Liver (tissue), 3 donors: ENCODE data around the gene MRPL52.

ENCODE experiments used
- CTCF ChIP-seq: fragments of 150-350 bp; IDR thresholded peaks from 2 replicates; pipeline ENCODE4 v1.5.1; 2017; ENCODE audit warnings: improper control_type of control experiment, low read depth, low read length; ENCODE audit not compliant: missing input control
- EGR1 ChIP-seq, 2 donors: IDR thresholded peaks; 2 replicates each; pipeline ENCODE4 v1.6.1; 2016 to 2018; ENCODE audit warnings: antibody characterized with exemption in 2 of 2, low read depth in 2 of 2
- GABPA ChIP-seq, 2 donors: IDR thresholded peaks in 1 of 2; conservative IDR thresholded peaks in 1 of 2; 2 replicates each; pipeline ENCODE4 v1.6.1; 2016; ENCODE audit warnings: antibody characterized with exemption in 2 of 2, mild to moderate bottlenecking in 1 of 2, moderate library complexity in 1 of 2
- HNF4G ChIP-seq: IDR thresholded peaks from 2 replicates; pipeline ENCODE4 v1.6.1; 2016; ENCODE audit warnings: antibody characterized with exemption
- JUND ChIP-seq, 2 donors: IDR thresholded peaks; 2 replicates each; pipeline ENCODE4 v1.6.1; 2016; ENCODE audit warnings: antibody characterized with exemption in 2 of 2
- RAD21 ChIP-seq, 2 donors: IDR thresholded peaks; 2 replicates each; pipeline ENCODE4 v1.6.1; 2016; ENCODE audit warnings: antibody characterized with exemption in 2 of 2, mild to moderate bottlenecking in 2 of 2
- REST ChIP-seq: IDR thresholded peaks from 2 replicates; pipeline ENCODE4 v1.6.1; 2016; ENCODE audit warnings: antibody characterized with exemption, mild to moderate bottlenecking
- RXRA ChIP-seq, 2 donors: IDR thresholded peaks; 2 replicates each; pipeline ENCODE4 v1.6.1; 2017 to 2018; ENCODE audit warnings: antibody characterized with exemption in 2 of 2, mild to moderate bottlenecking in 1 of 2
- SP1 ChIP-seq: IDR thresholded peaks from 2 replicates; pipeline ENCODE4 v1.6.1; 2018; ENCODE audit warnings: antibody characterized with exemption, mild to moderate bottlenecking
- TAF1 ChIP-seq: conservative IDR thresholded peaks from 2 replicates; pipeline ENCODE4 v1.6.1; 2016; ENCODE audit warnings: antibody characterized with exemption, mild to moderate bottlenecking
- ZBTB33 ChIP-seq: IDR thresholded peaks from 2 replicates; pipeline ENCODE4 v1.6.1; 2016; ENCODE audit warnings: antibody characterized with exemption
- donor health status: healthy.
- donor health status: healthy.

- TF ChIP-seq ZBTB33 = no peak
- no peak for TF ChIP-seq GABPA (IDR thresholded peaks at IDR 0.05 in 1 of 2, conservative IDR thresholded peaks at IDR 0.05 in 1 of 2)
- TF ChIP-seq JUND (IDR thresholded peaks at IDR 0.05) = no peak
- TF ChIP-seq CTCF = no peak
- no peak for TF ChIP-seq REST
- TF ChIP-seq RXRA (IDR thresholded peaks at IDR 0.05) = no peak
- TF ChIP-seq SP1 = no peak
- no peak for TF ChIP-seq TAF1
- no peak for TF ChIP-seq HNF4G
- no peak for TF ChIP-seq RAD21 (IDR thresholded peaks at IDR 0.05)
- TF ChIP-seq EGR1 (IDR thresholded peaks at IDR 0.05; ENCODE audit: low read depth in 2 of 2) = no peak
Measured at GRCh38 chr14:22813145-22813544, 16.5 kb upstream of the MRPL52 start.
